Ectodermal cell (in vitro differentiated cells): ENCODE results near the gene KLK1.
"Not testable (repeated sequence)": the region's sequence is repeated elsewhere in the genome, so short reads cannot be mapped to it uniquely, and the experiment has no call there.

ENCODE experiments used
- H3K27ac ChIP-seq: 2 replicates; pipeline ENCODE4 v1.7.0; 2013; ENCODE audit warnings: mild to moderate bottlenecking, low read depth, low read length; ENCODE audit not compliant: insufficient read depth, poor library complexity, severe bottlenecking
- H3K27me3 ChIP-seq: 2 replicates; pipeline ENCODE4 v1.7.0; 2013; ENCODE audit warnings: mild to moderate bottlenecking, low read length; ENCODE audit not compliant: insufficient read depth, control insufficient read depth, poor library complexity, severe bottlenecking
- H3K36me3 ChIP-seq: one replicate; pipeline ENCODE4 v1.7.0; 2013; ENCODE audit warnings: low read length; ENCODE audit not compliant: control insufficient read depth, insufficient read depth
- H3K4me1 ChIP-seq: one replicate; pipeline ENCODE4 v1.7.0; 2013; ENCODE audit warnings: low read length; ENCODE audit not compliant: control insufficient read depth, insufficient read depth
- H3K4me3 ChIP-seq: 2 replicates; pipeline ENCODE4 v1.7.0; 2013; ENCODE audit warnings: low read depth, low read length, control low read depth; ENCODE audit not compliant: insufficient read depth
- H3K9me3 ChIP-seq: 2 replicates; pipeline ENCODE4 v1.7.0; 2013; ENCODE audit warnings: mild to moderate bottlenecking, low read length, moderate library complexity; ENCODE audit not compliant: control insufficient read depth
- WGBS, 2 experiments: methylation state at CpG; one replicate each; pipeline ENCODE4 v1.1.7; 2013; ENCODE audit warnings: missing lambda C conversion rate in 2 of 2; 5-methylcytosine and 5-hydroxymethylcytosine counted together

Gene KLK1

GRCh38 chr19:50779504-50780457 is 43.8 kb downstream of the KLK1 start:
- H3K4me1 ChIP-seq, result no peaks in the 10 kb centered on the region
- H3K4me3 ChIP-seq, result no peak overlapping the region
- no peaks in the 10 kb centered on the region for H3K9me3 ChIP-seq
- peaks cover 34% of the 10 kb centered on the region for H3K27me3 ChIP-seq
- 69 to 70% methylated on average over 25 of the region's 25 CpGs for WGBS, 2 experiments
- no peak overlapping the region for H3K27ac ChIP-seq
- H3K36me3 ChIP-seq, result no peaks in the 10 kb centered on the region

DNA sequence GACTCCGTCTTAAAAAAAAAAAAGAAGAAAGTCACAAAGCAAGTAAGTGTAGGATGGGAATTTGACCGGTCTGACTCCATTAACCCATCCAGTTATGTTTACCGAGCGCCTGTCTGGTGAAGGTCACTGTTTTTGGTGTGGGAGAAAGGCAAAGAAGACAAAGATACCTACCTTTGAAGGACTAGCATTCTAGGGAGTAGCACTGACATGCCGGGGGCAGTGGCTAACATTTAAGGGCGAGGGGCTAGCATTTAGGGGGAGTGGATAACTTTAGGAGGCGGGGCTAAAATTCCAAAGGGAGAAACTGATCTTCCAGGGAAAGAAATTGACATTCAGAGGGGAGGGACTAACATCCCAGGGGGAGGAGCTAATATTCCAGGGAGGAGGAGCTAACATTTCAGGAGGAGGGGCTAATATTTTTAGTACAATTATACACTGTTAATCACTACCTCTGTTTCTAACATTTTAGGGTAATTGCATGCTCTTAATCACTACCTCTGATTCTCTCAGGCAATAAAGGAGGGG is 44.6 kb downstream of the KLK1 start:
- Histone ChIP-seq H3K36me3 (no peaks in the 10 kb centered on the region), H3K9me3 (no peaks in the 10 kb centered on the region), H3K27ac (no peak overlapping the region), H3K4me3 (no peak overlapping the region), H3K4me1 (no peaks in the 10 kb centered on the region), H3K27me3 (peaks cover 34% of the 10 kb centered on the region)
- WGBS, 2 experiments, result 65 to 67% methylated on average over 7 of the region's 7 CpGs

DNA sequence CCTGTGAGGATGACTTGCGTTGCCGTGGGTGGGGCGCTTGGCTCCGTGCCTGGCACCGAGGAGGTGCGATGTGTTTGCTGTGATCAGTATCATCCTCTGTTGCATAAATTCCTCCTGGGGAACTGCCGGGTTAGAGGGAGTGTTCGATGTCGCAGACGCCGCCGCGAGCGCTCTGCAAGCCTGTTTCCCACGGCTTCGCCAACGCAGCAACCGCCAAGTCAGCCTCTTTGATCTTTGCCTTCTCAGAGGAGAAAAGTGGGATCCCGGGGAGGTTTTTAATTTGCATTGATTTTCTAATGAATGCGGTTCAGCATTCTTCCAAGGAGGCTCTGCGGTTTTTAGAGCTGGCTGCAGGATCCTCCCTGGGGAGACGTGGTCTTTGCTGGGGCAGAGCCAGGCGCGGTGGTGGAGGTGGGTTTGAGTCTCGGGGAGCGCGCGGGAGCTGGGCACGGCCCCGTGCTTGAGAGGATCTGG is 45.7 kb downstream of the KLK1 start:
- WGBS, 2 experiments, result 16 to 20% methylated on average over 30 of the region's 30 CpGs
- H3K9me3 ChIP-seq, result no peaks in the 10 kb centered on the region
- H3K4me3 ChIP-seq, result no peak overlapping the region
- no peaks in the 10 kb centered on the region for H3K36me3 ChIP-seq
- H3K27me3 ChIP-seq, result peaks cover 34% of the 10 kb centered on the region
- no peak overlapping the region for H3K27ac ChIP-seq
- H3K4me1 ChIP-seq, result no peaks in the 10 kb centered on the region

DNA sequence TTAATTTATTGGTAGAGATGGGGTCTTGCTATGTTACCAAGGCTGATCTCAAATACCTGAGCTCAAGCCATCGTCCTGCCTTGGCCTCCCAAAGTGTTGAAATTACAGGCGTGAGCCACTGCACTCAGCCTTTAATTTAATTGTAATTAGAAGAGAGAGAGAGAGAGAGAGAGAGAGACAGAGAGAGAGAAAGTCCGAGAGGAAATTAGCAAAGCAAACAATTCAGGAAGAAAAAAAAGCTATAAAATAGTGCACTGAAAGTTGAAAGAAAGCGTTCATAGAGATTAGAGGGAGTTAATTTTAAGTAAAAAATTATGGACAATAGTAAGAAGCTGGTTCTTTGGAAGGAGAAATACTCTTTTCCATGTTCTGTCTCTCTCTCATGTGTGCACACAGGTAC is 46.3 kb downstream of the KLK1 start:
- Histone ChIP-seq H3K27ac (no peak overlapping the region), H3K4me3 (no peak overlapping the region), H3K4me1 (no peaks in the 10 kb centered on the region), H3K9me3 (no peaks in the 10 kb centered on the region), H3K27me3 (peaks cover 34% of the 10 kb centered on the region), H3K36me3 (no peaks in the 10 kb centered on the region)
- WGBS, 2 experiments, result 56 to 63% methylated on average over 4 of the region's 4 CpGs

- Histone ChIP-seq H3K27ac (no peak overlapping the region), H3K36me3 (no peaks in the 10 kb centered on the region), H3K27me3 (peaks cover 34% of the 10 kb centered on the region), H3K9me3 (no peaks in the 10 kb centered on the region), H3K4me1 (no peaks in the 10 kb centered on the region), H3K4me3 (no peak overlapping the region)
- 73 to 81% methylated on average over 5 of the region's 5 CpGs for WGBS, 2 experiments
Measured at GRCh38 chr19:50776131-50776530, 47.5 kb downstream of the KLK1 start.

- not testable (repeated sequence) for H3K4me3 ChIP-seq, H3K27ac ChIP-seq, H3K4me1 ChIP-seq, H3K36me3 ChIP-seq, H3K9me3 ChIP-seq
- WGBS, 2 experiments, result 73 to 81% methylated on average over 7 of the region's 7 CpGs
- H3K27me3 ChIP-seq, result peaks cover 14% of the 10 kb centered on the region
Measured at GRCh38 chr19:50773454-50773853, 50.1 kb downstream of the KLK1 start.

DNA sequence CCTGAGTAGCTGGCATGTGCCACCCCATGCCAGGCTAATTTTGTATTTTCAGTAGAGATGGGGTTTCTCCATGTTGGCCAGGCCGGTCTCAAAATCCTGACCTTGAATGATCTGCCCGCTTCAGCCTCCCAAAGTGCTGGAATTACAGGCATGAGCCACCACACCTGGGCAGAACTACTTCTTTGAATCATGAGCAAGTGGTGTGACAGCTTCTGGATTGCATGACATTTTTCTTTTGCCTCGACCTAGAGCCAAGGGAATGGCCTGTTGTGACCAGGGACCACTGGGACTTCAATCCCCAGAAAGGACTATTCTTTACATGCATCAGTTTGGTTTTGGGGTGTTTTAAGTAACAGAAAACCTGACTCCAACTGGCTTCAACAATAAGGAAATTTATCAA is 50.7 kb downstream of the KLK1 start:
- WGBS, 2 experiments, result 67 to 68% methylated on average over 3 of the region's 3 CpGs
- not testable (repeated sequence) for H3K36me3 ChIP-seq, H3K4me3 ChIP-seq, H3K4me1 ChIP-seq, H3K27ac ChIP-seq, H3K27me3 ChIP-seq, H3K9me3 ChIP-seq

DNA sequence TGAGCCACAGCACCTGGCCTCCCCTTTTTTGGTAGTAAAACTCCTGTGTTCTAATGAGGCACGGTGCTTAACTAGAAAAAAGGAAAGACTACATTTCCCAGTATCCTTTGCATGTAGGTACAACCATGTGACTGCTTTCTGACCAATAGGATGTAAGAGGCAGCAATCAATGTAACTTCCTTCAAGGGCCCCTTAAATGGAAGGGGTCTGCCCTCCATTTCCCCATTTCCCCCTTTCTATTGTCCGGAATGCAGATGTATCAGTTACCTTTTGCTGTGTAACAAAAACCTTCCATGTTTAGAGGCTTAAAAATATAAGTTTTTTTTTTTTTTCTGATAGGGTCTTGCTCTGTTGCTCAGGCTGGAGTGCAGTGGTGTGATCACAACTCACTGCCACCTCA is 51.1 kb downstream of the KLK1 start:
- no peaks in the 10 kb centered on the region for H3K4me1 ChIP-seq
- peaks cover 4% of the 10 kb centered on the region for H3K27me3 ChIP-seq
- no peak overlapping the region for H3K27ac ChIP-seq
- no peak overlapping the region for H3K4me3 ChIP-seq
- no peaks in the 10 kb centered on the region for H3K36me3 ChIP-seq
- 70 to 75% methylated on average over 2 of the region's 2 CpGs for WGBS, 2 experiments
- H3K9me3 ChIP-seq, result no peaks in the 10 kb centered on the region

- no peaks in the 10 kb centered on the region for H3K9me3 ChIP-seq
- 88 to 89% methylated on average over 13 of the region's 13 CpGs for WGBS, 2 experiments
- H3K4me1 ChIP-seq, result no peaks in the 10 kb centered on the region
- H3K27me3 ChIP-seq, result no peaks in the 10 kb centered on the region
- no peak overlapping the region for H3K4me3 ChIP-seq
- no peak overlapping the region for H3K27ac ChIP-seq
- no peaks in the 10 kb centered on the region for H3K36me3 ChIP-seq
Measured at GRCh38 chr19:50770888-50771287, 52.7 kb downstream of the KLK1 start.

GRCh38 chr19:50770164-50770563 is 53.4 kb downstream of the KLK1 start, which contains the start of gene GPR32:
GPR32 (plus strand) TSS chr19:50770464; CDS start chr19:50770601, 137 bp downstream.
- WGBS, 2 experiments, result 67 to 74% methylated on average over 1 of the region's 2 CpGs
- not testable (repeated sequence) for H3K9me3 ChIP-seq, H3K4me3 ChIP-seq, H3K4me1 ChIP-seq, H3K27me3 ChIP-seq, H3K36me3 ChIP-seq, H3K27ac ChIP-seq
